Measurements from ENCODE around the gene BLOC1S6. TPM values are rescaled to one million over a fixed set of nuclear protein-coding genes. Genes with fewer than 3 reads are reported as not detected.
"Not testable (repeated sequence)": the region's sequence is repeated elsewhere in the genome, so short reads cannot be mapped to it uniquely, and the experiment has no call there.

BLOC1S6 gene
- total RNA-seq, 1 experiment from 2014 or later, result 28.7 TPM

GRCh38 chr15:45648521-45649200, 61.5 kb downstream of the BLOC1S6 start (continued):
- no peak for TF ChIP-seq JUN (CRISPR knock-in tag; IDR thresholded peaks at IDR 0.05)
- TF ChIP-seq USF2 (CRISPR knock-in tag; IDR thresholded peaks at IDR 0.05), result no peak
- no peak for TF ChIP-seq NR2C2 (CRISPR knock-in tag; IDR thresholded peaks at IDR 0.05)
- TF ChIP-seq ZNF263 (CRISPR knock-in tag; IDR thresholded peaks at IDR 0.05; ENCODE audit: low read depth), result no peak
- no peak for TF ChIP-seq CDX4 (CRISPR knock-in tag; IDR thresholded peaks at IDR 0.05; ENCODE audit: borderline replicate concordance)
- no peak for TF ChIP-seq ATF2 (CRISPR knock-in tag; IDR thresholded peaks at IDR 0.05; ENCODE audit: borderline replicate concordance, low read depth)
- TF ChIP-seq NR1H2 (CRISPR knock-in tag; IDR thresholded peaks at IDR 0.05), result no peak
- TF ChIP-seq ELF4 (CRISPR knock-in tag; IDR thresholded peaks at IDR 0.05; ENCODE audit: low read depth), result no peak

- H3K4me3 Mint-ChIP-seq; H3K27me3 Mint-ChIP-seq (ENCODE audit: low read depth); DNase-seq (ENCODE audit: low spot score); H3K4me1 Mint-ChIP-seq; H3K27ac Mint-ChIP-seq; ATAC-seq; H3K36me3 Mint-ChIP-seq; POLR2A ChIA-PET: not testable (repeated sequence)
- peaks cover 12% of the 10 kb centered on the region for H3K9me3 Mint-ChIP-seq
- CTCF ChIA-PET, result interaction anchor here (1.9 kb wide), 1 partner anchor 11 kb away, joined by 4 read pairs; no protein-coding TSS in a partner anchor
These were observed 62.8 kb downstream of the BLOC1S6 start for GRCh38 chr15:45650007-45650406.

GRCh38 chr15:45650889-45651525, 63.8 kb downstream of the BLOC1S6 start:
- ChIA-PET POLR2A (no interaction called here), CTCF (interaction anchor here (0.6 to 1.4 kb wide), 2 partner anchors 10 to 173 kb away, joined by 3 to 4 read pairs; no protein-coding TSS in a partner anchor)
- peaks cover 4% of the 10 kb centered on the region; the same call in 1 of the 2 replicates for H3K27me3 Mint-ChIP-seq (ENCODE audit: low read depth)
- H3K27ac Mint-ChIP-seq, result no peak overlapping the region
- ATAC-seq (no peak), DNase-seq (ENCODE audit: low spot score) (no peak)
- H3K4me3 Mint-ChIP-seq, result no peak overlapping the region
- no peaks in the 10 kb centered on the region for H3K4me1 Mint-ChIP-seq
- peaks cover 12% of the 10 kb centered on the region for H3K9me3 Mint-ChIP-seq
- TF ChIP-seq, protein P1, sequence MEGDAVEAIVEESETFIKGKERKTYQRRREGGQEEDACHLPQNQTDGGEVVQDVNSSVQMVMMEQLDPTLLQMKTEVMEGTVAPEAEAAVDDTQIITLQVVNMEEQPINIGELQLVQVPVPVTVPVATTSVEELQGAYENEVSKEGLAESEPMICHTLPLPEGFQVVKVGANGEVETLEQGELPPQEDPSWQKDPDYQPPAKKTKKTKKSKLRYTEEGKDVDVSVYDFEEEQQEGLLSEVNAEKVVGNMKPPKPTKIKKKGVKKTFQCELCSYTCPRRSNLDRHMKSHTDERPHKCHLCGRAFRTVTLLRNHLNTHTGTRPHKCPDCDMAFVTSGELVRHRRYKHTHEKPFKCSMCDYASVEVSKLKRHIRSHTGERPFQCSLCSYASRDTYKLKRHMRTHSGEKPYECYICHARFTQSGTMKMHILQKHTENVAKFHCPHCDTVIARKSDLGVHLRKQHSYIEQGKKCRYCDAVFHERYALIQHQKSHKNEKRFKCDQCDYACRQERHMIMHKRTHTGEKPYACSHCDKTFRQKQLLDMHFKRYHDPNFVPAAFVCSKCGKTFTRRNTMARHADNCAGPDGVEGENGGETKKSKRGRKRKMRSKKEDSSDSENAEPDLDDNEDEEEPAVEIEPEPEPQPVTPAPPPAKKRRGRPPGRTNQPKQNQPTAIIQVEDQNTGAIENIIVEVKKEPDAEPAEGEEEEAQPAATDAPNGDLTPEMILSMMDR (IDR thresholded peaks at IDR 0.05), result no peak
- TF ChIP-seq, protein P2, sequence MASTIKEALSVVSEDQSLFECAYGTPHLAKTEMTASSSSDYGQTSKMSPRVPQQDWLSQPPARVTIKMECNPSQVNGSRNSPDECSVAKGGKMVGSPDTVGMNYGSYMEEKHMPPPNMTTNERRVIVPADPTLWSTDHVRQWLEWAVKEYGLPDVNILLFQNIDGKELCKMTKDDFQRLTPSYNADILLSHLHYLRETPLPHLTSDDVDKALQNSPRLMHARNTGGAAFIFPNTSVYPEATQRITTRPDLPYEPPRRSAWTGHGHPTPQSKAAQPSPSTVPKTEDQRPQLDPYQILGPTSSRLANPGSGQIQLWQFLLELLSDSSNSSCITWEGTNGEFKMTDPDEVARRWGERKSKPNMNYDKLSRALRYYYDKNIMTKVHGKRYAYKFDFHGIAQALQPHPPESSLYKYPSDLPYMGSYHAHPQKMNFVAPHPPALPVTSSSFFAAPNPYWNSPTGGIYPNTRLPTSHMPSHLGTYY (CRISPR knock-in tag; IDR thresholded peaks at IDR 0.05), result no peak
- no peak for TF ChIP-seq IRF1 (CRISPR knock-in tag; IDR thresholded peaks at IDR 0.05)
- no peaks in the 10 kb centered on the region for H3K36me3 Mint-ChIP-seq

All from WTC11 (cell line).